ENCODE data around the gene DAP3.

DAP3 gene

GRCh38 chr1:155740995-155741394 is 52.1 kb downstream of the DAP3 start:
- TF ChIP-seq EZH2 (IDR thresholded peaks at IDR 0.05; ENCODE audit: borderline replicate concordance, low read depth, low read length, severe bottlenecking) (no peak), CTCF (IDR thresholded peaks at IDR 0.05; ENCODE audit: borderline replicate concordance, extremely low read depth, low read length, poor library complexity, severe bottlenecking) (no peak)
- DNase-seq = no peak
- Histone ChIP-seq H3K4me1 (ENCODE audit: insufficient read depth, low read length) (peaks cover 13% of the 10 kb centered on the region), H2AFZ (ENCODE audit: low read depth, low read length) (no peak overlapping the region), H3K36me3 (ENCODE audit: insufficient read depth, low read length) (peaks cover 26% of the 10 kb centered on the region), H3K4me2 (ENCODE audit: insufficient read depth, low read length) (no peak overlapping the region), H3K9ac (ENCODE audit: low read depth, low read length) (no peak overlapping the region), H4K20me1 (ENCODE audit: insufficient read depth, low read length) (no peaks in the 10 kb centered on the region), H3K27ac (ENCODE audit: low read length) (no peak overlapping the region), H3K27me3 (ENCODE audit: insufficient read depth, low read length, poor library complexity) (no peaks in the 10 kb centered on the region), H3K4me3 (ENCODE audit: low read depth in 1 of 2, low read length in 2 of 2) (no peak overlapping the region), H3K9me3 (ENCODE audit: insufficient read depth, low read length, severe bottlenecking) (no peaks in the 10 kb centered on the region), H3K79me2 (ENCODE audit: insufficient read depth, low read length) (0 out of 2 replicates have a peak, but pooled peaks cover 3% of the 10 kb centered on the region)
- no peak for ATAC-seq (ENCODE audit: insufficient read depth, low read depth)

- TF ChIP-seq CTCF (IDR thresholded peaks at IDR 0.05; ENCODE audit: borderline replicate concordance, extremely low read depth, low read length, poor library complexity, severe bottlenecking) (no peak), EZH2 (IDR thresholded peaks at IDR 0.05; ENCODE audit: borderline replicate concordance, low read depth, low read length, severe bottlenecking) (no peak)
- Histone ChIP-seq H3K27me3 (ENCODE audit: insufficient read depth, low read length, poor library complexity) (no peaks in the 10 kb centered on the region), H3K79me2 (ENCODE audit: insufficient read depth, low read length) (0 out of 2 replicates have a peak, but pooled peaks cover 3% of the 10 kb centered on the region), H3K9ac (ENCODE audit: low read depth, low read length) (no peak overlapping the region), H3K27ac (ENCODE audit: low read length) (no peak overlapping the region), H3K4me3 (ENCODE audit: low read depth in 1 of 2, low read length in 2 of 2) (no peak overlapping the region), H3K4me1 (ENCODE audit: insufficient read depth, low read length) (peaks cover 16% of the 10 kb centered on the region), H3K9me3 (ENCODE audit: insufficient read depth, low read length, severe bottlenecking) (no peaks in the 10 kb centered on the region), H3K36me3 (ENCODE audit: insufficient read depth, low read length) (peaks cover 17% of the 10 kb centered on the region), H3K4me2 (ENCODE audit: insufficient read depth, low read length) (no peak overlapping the region), H4K20me1 (ENCODE audit: insufficient read depth, low read length) (no peaks in the 10 kb centered on the region), H2AFZ (ENCODE audit: low read depth, low read length) (no peak overlapping the region)
- no peak for DNase-seq
- no peak for ATAC-seq (ENCODE audit: insufficient read depth, low read depth)
Measured at GRCh38 chr1:155741908-155742307, 53.0 kb downstream of the DAP3 start.

GRCh38 chr1:155744711-155745283 is 55.9 kb downstream of the DAP3 start:
- Histone ChIP-seq H3K4me1 (ENCODE audit: insufficient read depth, low read length) (peaks cover 16% of the 10 kb centered on the region), H3K4me2 (ENCODE audit: insufficient read depth, low read length) (peak overlapping the region; percentile 76), H3K27ac (ENCODE audit: low read length) (peak overlapping the region; percentile 91), H3K4me3 (ENCODE audit: low read depth in 1 of 2, low read length in 2 of 2) (peak overlapping the region; percentile 68 to 70), H3K27me3 (ENCODE audit: insufficient read depth, low read length, poor library complexity) (no peaks in the 10 kb centered on the region), H3K79me2 (ENCODE audit: insufficient read depth, low read length) (0 out of 2 replicates have a peak, but pooled peaks cover 3% of the 10 kb centered on the region), H3K9me3 (ENCODE audit: insufficient read depth, low read length, severe bottlenecking) (no peaks in the 10 kb centered on the region), H3K36me3 (ENCODE audit: insufficient read depth, low read length) (peaks cover 15% of the 10 kb centered on the region), H4K20me1 (ENCODE audit: insufficient read depth, low read length) (no peaks in the 10 kb centered on the region), H2AFZ (ENCODE audit: low read depth, low read length) (peak overlapping the region; percentile 95), H3K9ac (ENCODE audit: low read depth, low read length) (peak overlapping the region; percentile 70)
- DNase-seq (no peak), ATAC-seq (ENCODE audit: insufficient read depth, low read depth) (no peak)
- no peak for TF ChIP-seq CTCF (IDR thresholded peaks at IDR 0.05; ENCODE audit: borderline replicate concordance, extremely low read depth, low read length, poor library complexity, severe bottlenecking)

All from DND-41 (cell line).